ENCODE results near the gene NFIA.

NFIA gene

GRCh38 chr1:61097317-61097716 lies 15.0 kb downstream of the NFIA start:
- no peaks in the 10 kb centered on the region for H3K36me3 ChIP-seq (ENCODE audit: insufficient read depth, low read length)
- H3K27me3 ChIP-seq (ENCODE audit: insufficient read depth, low read length), result no peaks in the 10 kb centered on the region
- 100% methylated on average over 1 of the region's 1 CpG for WGBS
- H3K4me3 ChIP-seq (ENCODE audit: low read length), result no peak overlapping the region
- H3K27ac ChIP-seq (ENCODE audit: low read depth, low read length), result no peak overlapping the region
- no peaks in the 10 kb centered on the region for H3K9me3 ChIP-seq (ENCODE audit: insufficient read depth, low read depth, low read length)
- no peak overlapping the region for H3K9ac ChIP-seq (ENCODE audit: low read depth, low read length)
- H3K4me1 ChIP-seq (ENCODE audit: insufficient read depth, low read length), result no peaks in the 10 kb centered on the region

GRCh38 chr1:61097722-61098121 lies 15.4 kb downstream of the NFIA start:
- Histone ChIP-seq H3K36me3 (ENCODE audit: insufficient read depth, low read length) (no peaks in the 10 kb centered on the region), H3K4me3 (ENCODE audit: low read length) (no peak overlapping the region), H3K9me3 (ENCODE audit: insufficient read depth, low read depth, low read length) (no peaks in the 10 kb centered on the region), H3K27me3 (ENCODE audit: insufficient read depth, low read length) (no peaks in the 10 kb centered on the region), H3K9ac (ENCODE audit: low read depth, low read length) (no peak overlapping the region), H3K27ac (ENCODE audit: low read depth, low read length) (no peak overlapping the region), H3K4me1 (ENCODE audit: insufficient read depth, low read length) (no peaks in the 10 kb centered on the region)
- 82% methylated on average over 1 of the region's 1 CpG for WGBS

- WGBS, result 90% methylated on average over 3 of the region's 3 CpGs
- Histone ChIP-seq H3K36me3 (ENCODE audit: insufficient read depth, low read length) (no peaks in the 10 kb centered on the region), H3K27me3 (ENCODE audit: insufficient read depth, low read length) (no peaks in the 10 kb centered on the region), H3K27ac (ENCODE audit: low read depth, low read length) (no peak overlapping the region), H3K9ac (ENCODE audit: low read depth, low read length) (no peak overlapping the region), H3K4me1 (ENCODE audit: insufficient read depth, low read length) (no peaks in the 10 kb centered on the region), H3K4me3 (ENCODE audit: low read length) (no peak overlapping the region), H3K9me3 (ENCODE audit: insufficient read depth, low read depth, low read length) (no peaks in the 10 kb centered on the region)
Observed at GRCh38 chr1:61098333-61098732, 16.0 kb downstream of the NFIA start.

- 96% methylated on average over 4 of the region's 4 CpGs for WGBS
- no peaks in the 10 kb centered on the region for H3K36me3 ChIP-seq (ENCODE audit: insufficient read depth, low read length)
- no peaks in the 10 kb centered on the region for H3K9me3 ChIP-seq (ENCODE audit: insufficient read depth, low read depth, low read length)
- H3K4me3 ChIP-seq (ENCODE audit: low read length), result no peak overlapping the region
- no peak overlapping the region for H3K27ac ChIP-seq (ENCODE audit: low read depth, low read length)
- H3K27me3 ChIP-seq (ENCODE audit: insufficient read depth, low read length), result no peaks in the 10 kb centered on the region
- H3K4me1 ChIP-seq (ENCODE audit: insufficient read depth, low read length), result no peaks in the 10 kb centered on the region
- H3K9ac ChIP-seq (ENCODE audit: low read depth, low read length), result no peak overlapping the region
Observed at GRCh38 chr1:61098906-61099437, 16.6 kb downstream of the NFIA start.

- Histone ChIP-seq H3K36me3 (ENCODE audit: insufficient read depth, low read length) (no peaks in the 10 kb centered on the region), H3K4me1 (ENCODE audit: insufficient read depth, low read length) (no peaks in the 10 kb centered on the region), H3K4me3 (ENCODE audit: low read length) (no peak overlapping the region), H3K27me3 (ENCODE audit: insufficient read depth, low read length) (no peaks in the 10 kb centered on the region), H3K9me3 (ENCODE audit: insufficient read depth, low read depth, low read length) (no peaks in the 10 kb centered on the region), H3K9ac (ENCODE audit: low read depth, low read length) (no peak overlapping the region), H3K27ac (ENCODE audit: low read depth, low read length) (no peak overlapping the region)
- 100% methylated on average over 1 of the region's 2 CpGs for WGBS
Observed at GRCh38 chr1:61100578-61100977, 18.2 kb downstream of the NFIA start.

- Histone ChIP-seq H3K9ac (ENCODE audit: low read depth, low read length) (no peak overlapping the region), H3K4me3 (ENCODE audit: low read length) (no peak overlapping the region), H3K36me3 (ENCODE audit: insufficient read depth, low read length) (no peaks in the 10 kb centered on the region), H3K27me3 (ENCODE audit: insufficient read depth, low read length) (no peaks in the 10 kb centered on the region), H3K4me1 (ENCODE audit: insufficient read depth, low read length) (no peaks in the 10 kb centered on the region), H3K9me3 (ENCODE audit: insufficient read depth, low read depth, low read length) (no peaks in the 10 kb centered on the region), H3K27ac (ENCODE audit: low read depth, low read length) (no peak overlapping the region)
- WGBS, result 87% methylated on average over 5 of the region's 5 CpGs
Observed at GRCh38 chr1:61101536-61101935, 19.2 kb downstream of the NFIA start.

GRCh38 chr1:61102041-61102440 lies 19.7 kb downstream of the NFIA start:
- no peak overlapping the region for H3K4me3 ChIP-seq (ENCODE audit: low read length)
- no peaks in the 10 kb centered on the region for H3K27me3 ChIP-seq (ENCODE audit: insufficient read depth, low read length)
- H3K4me1 ChIP-seq (ENCODE audit: insufficient read depth, low read length), result no peaks in the 10 kb centered on the region
- 100% methylated on average over 1 of the region's 1 CpG for WGBS
- H3K9ac ChIP-seq (ENCODE audit: low read depth, low read length), result no peak overlapping the region
- H3K9me3 ChIP-seq (ENCODE audit: insufficient read depth, low read depth, low read length), result no peaks in the 10 kb centered on the region
- H3K27ac ChIP-seq (ENCODE audit: low read depth, low read length), result no peak overlapping the region
- no peaks in the 10 kb centered on the region for H3K36me3 ChIP-seq (ENCODE audit: insufficient read depth, low read length)

GRCh38 chr1:61102621-61103020 lies 20.3 kb downstream of the NFIA start:
- H3K9ac ChIP-seq (ENCODE audit: low read depth, low read length), result no peak overlapping the region
- H3K27ac ChIP-seq (ENCODE audit: low read depth, low read length), result no peak overlapping the region
- H3K27me3 ChIP-seq (ENCODE audit: insufficient read depth, low read length), result no peaks in the 10 kb centered on the region
- no peak overlapping the region for H3K4me3 ChIP-seq (ENCODE audit: low read length)
- H3K36me3 ChIP-seq (ENCODE audit: insufficient read depth, low read length), result no peaks in the 10 kb centered on the region
- H3K4me1 ChIP-seq (ENCODE audit: insufficient read depth, low read length), result no peaks in the 10 kb centered on the region
- 89% methylated on average over 2 of the region's 2 CpGs for WGBS
- peaks cover 5% of the 10 kb centered on the region for H3K9me3 ChIP-seq (ENCODE audit: insufficient read depth, low read depth, low read length)

GRCh38 chr1:61104220-61104671 lies 21.9 kb downstream of the NFIA start:
- H3K27me3 ChIP-seq (ENCODE audit: insufficient read depth, low read length), result no peaks in the 10 kb centered on the region
- H3K27ac ChIP-seq (ENCODE audit: low read depth, low read length), result no peak overlapping the region
- no peaks in the 10 kb centered on the region for H3K4me1 ChIP-seq (ENCODE audit: insufficient read depth, low read length)
- 89% methylated on average over 2 of the region's 3 CpGs for WGBS
- H3K36me3 ChIP-seq (ENCODE audit: insufficient read depth, low read length), result no peaks in the 10 kb centered on the region
- H3K9me3 ChIP-seq (ENCODE audit: insufficient read depth, low read depth, low read length), result peaks cover 13% of the 10 kb centered on the region
- H3K9ac ChIP-seq (ENCODE audit: low read depth, low read length), result no peak overlapping the region
- H3K4me3 ChIP-seq (ENCODE audit: low read length), result no peak overlapping the region

GRCh38 chr1:61107638-61108037 lies 25.3 kb downstream of the NFIA start:
- H3K9me3 ChIP-seq (ENCODE audit: insufficient read depth, low read depth, low read length), result peaks cover 13% of the 10 kb centered on the region
- H3K27me3 ChIP-seq (ENCODE audit: insufficient read depth, low read length), result no peaks in the 10 kb centered on the region
- H3K4me1 ChIP-seq (ENCODE audit: insufficient read depth, low read length), result peaks cover 27% of the 10 kb centered on the region
- H3K27ac ChIP-seq (ENCODE audit: low read depth, low read length), result no peak overlapping the region
- H3K9ac ChIP-seq (ENCODE audit: low read depth, low read length), result no peak overlapping the region
- no peak overlapping the region for H3K4me3 ChIP-seq (ENCODE audit: low read length)
- no peaks in the 10 kb centered on the region for H3K36me3 ChIP-seq (ENCODE audit: insufficient read depth, low read length)
- WGBS, result no CpG with 5 or more reads among the region's 1 CpG

- no peaks in the 10 kb centered on the region for H3K36me3 ChIP-seq (ENCODE audit: insufficient read depth, low read length)
- WGBS, result 80% methylated on average over 1 of the region's 1 CpG
- peaks cover 13% of the 10 kb centered on the region for H3K9me3 ChIP-seq (ENCODE audit: insufficient read depth, low read depth, low read length)
- H3K9ac ChIP-seq (ENCODE audit: low read depth, low read length), result no peak overlapping the region
- H3K4me3 ChIP-seq (ENCODE audit: low read length), result no peak overlapping the region
- no peaks in the 10 kb centered on the region for H3K27me3 ChIP-seq (ENCODE audit: insufficient read depth, low read length)
- no peak overlapping the region for H3K27ac ChIP-seq (ENCODE audit: low read depth, low read length)
- peaks cover 27% of the 10 kb centered on the region for H3K4me1 ChIP-seq (ENCODE audit: insufficient read depth, low read length)
Observed at GRCh38 chr1:61109158-61109557, 26.8 kb downstream of the NFIA start.

- H3K4me1 ChIP-seq (ENCODE audit: insufficient read depth, low read length), result peaks cover 27% of the 10 kb centered on the region
- no peak overlapping the region for H3K4me3 ChIP-seq (ENCODE audit: low read length)
- H3K27me3 ChIP-seq (ENCODE audit: insufficient read depth, low read length), result no peaks in the 10 kb centered on the region
- H3K9ac ChIP-seq (ENCODE audit: low read depth, low read length), result no peak overlapping the region
- peaks cover 13% of the 10 kb centered on the region for H3K9me3 ChIP-seq (ENCODE audit: insufficient read depth, low read depth, low read length)
- no peaks in the 10 kb centered on the region for H3K36me3 ChIP-seq (ENCODE audit: insufficient read depth, low read length)
- no peak overlapping the region for H3K27ac ChIP-seq (ENCODE audit: low read depth, low read length)
Observed at GRCh38 chr1:61109910-61110309, 27.5 kb downstream of the NFIA start.

Measured in HUES64 (cell line).